ENCODE results near the gene TTC5. TPM values are rescaled to one million over a fixed set of nuclear protein-coding genes. Genes with fewer than 3 reads are reported as not detected.
"Not testable (repeated sequence)": the region's sequence is repeated elsewhere in the genome, so short reads cannot be mapped to it uniquely, and the experiment has no call there.

The TTC5 gene
- total RNA-seq, 4 donors from 2014 or later, result 6.5 to 43.8 (median 17.7) TPM

- intact Hi-C loops (cut with DNase I; ENCODE audit: low total_unique reads), result no loop called here
- no peaks in the 10 kb centered on the region for H3K9me3 ChIP-seq
- H3K27me3 ChIP-seq, result no peaks in the 10 kb centered on the region
- H3K4me3 ChIP-seq, result peak overlapping the region; percentile 58 to 67
- H3K4me1 ChIP-seq, result peaks cover 0 to 11% of the 10 kb centered on the region in 2 donors
- no peak for TF ChIP-seq CTCF (IDR thresholded peaks at IDR 0.05)
- no peak for TF ChIP-seq POLR2A (IDR thresholded peaks at IDR 0.05)
- no peak overlapping the region for H3K27ac ChIP-seq
- no peaks in the 10 kb centered on the region for H3K36me3 ChIP-seq
- DNase-seq, result no peak
Measured at GRCh38 chr14:20306079-20306423, 300 bp upstream of the TTC5 start.

DNA sequence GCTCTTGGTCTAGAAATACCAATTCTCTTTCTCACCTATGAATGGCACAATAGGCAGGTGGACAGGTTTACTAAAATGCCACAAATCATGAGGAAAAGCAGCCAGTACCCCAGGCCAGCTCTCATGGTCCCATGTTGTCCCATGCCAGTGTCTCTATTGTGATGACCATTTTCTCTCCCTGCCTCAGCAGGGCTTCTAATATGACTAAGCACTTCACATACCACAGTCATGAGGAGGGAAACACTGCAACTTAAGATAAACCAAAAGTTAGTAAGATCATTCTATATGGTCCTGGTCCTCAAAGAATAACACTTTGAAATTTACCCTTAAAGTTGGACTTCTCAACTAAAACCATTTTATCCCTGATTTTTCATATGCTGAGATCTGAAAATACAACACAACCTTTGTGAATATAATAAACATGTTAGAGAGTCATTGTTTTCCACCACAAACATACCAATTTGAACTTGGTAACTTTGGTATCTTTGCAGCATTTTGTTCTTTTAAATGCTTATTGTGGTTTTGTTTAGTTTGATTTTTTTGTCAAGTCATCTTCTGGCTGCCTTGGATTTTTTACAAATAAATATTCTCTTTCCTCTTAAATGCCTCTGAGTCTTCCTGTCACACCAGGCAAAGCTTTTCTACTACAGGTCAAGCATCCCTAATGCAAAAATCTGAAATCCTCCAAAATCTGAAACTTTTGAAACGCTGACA, 3.6 kb downstream of the TTC5 start:
- DNase-seq, result no peak
- H3K4me3 ChIP-seq, result no peak overlapping the region
- H3K9me3 ChIP-seq, result no peaks in the 10 kb centered on the region
- peaks cover 0 to 11% of the 10 kb centered on the region in 2 donors for H3K4me1 ChIP-seq
- intact Hi-C loops (cut with DNase I; ENCODE audit: low total_unique reads), result no loop called here
- H3K36me3 ChIP-seq, result no peaks in the 10 kb centered on the region
- H3K27me3 ChIP-seq, result no peaks in the 10 kb centered on the region
- H3K27ac ChIP-seq, result no peak overlapping the region
- no peak for TF ChIP-seq CTCF (IDR thresholded peaks at IDR 0.05)
- TF ChIP-seq POLR2A (IDR thresholded peaks at IDR 0.05), result no peak

GRCh38 chr14:20295067-20295466, 10.7 kb downstream of the TTC5 start:
- intact Hi-C loops (cut with DNase I; ENCODE audit: low total_unique reads), result no loop called here
- H3K36me3 ChIP-seq, result no peaks in the 10 kb centered on the region

GRCh38 chr14:20294636-20295035, 11.1 kb downstream of the TTC5 start:
- H3K36me3 ChIP-seq, result no peaks in the 10 kb centered on the region
- TF ChIP-seq CTCF (IDR thresholded peaks at IDR 0.05) (no peak), POLR2A (IDR thresholded peaks at IDR 0.05) (no peak)
- DNase-seq, result no peak

More at GRCh38 chr14:20295067-20295466, 10.7 kb downstream of the TTC5 start:
- Histone ChIP-seq H3K4me1 (no peaks in the 10 kb centered on the region), H3K9me3 (no peaks in the 10 kb centered on the region), H3K4me3 (no peak overlapping the region), H3K27me3 (no peaks in the 10 kb centered on the region), H3K27ac (no peak overlapping the region)
- no peak for DNase-seq
- TF ChIP-seq POLR2A (IDR thresholded peaks at IDR 0.05) (no peak), CTCF (IDR thresholded peaks at IDR 0.05) (no peak)

GRCh38 chr14:20281998-20282397, 23.8 kb downstream of the TTC5 start:
- H3K9me3 ChIP-seq; intact Hi-C loops (cut with DNase I; ENCODE audit: low total_unique reads); H3K27ac ChIP-seq; H3K4me3 ChIP-seq; H3K4me1 ChIP-seq; H3K36me3 ChIP-seq; DNase-seq; H3K27me3 ChIP-seq: not testable (repeated sequence)

More at GRCh38 chr14:20294636-20295035, 11.1 kb downstream of the TTC5 start:
- Histone ChIP-seq H3K4me1 (no peaks in the 10 kb centered on the region), H3K27me3 (no peaks in the 10 kb centered on the region), H3K4me3 (no peak overlapping the region), H3K9me3 (no peaks in the 10 kb centered on the region), H3K27ac (no peak overlapping the region)
- intact Hi-C loops (cut with DNase I; ENCODE audit: low total_unique reads), result no loop called here

GRCh38 chr14:20280265-20280664, 25.5 kb downstream of the TTC5 start:
- H3K27me3 ChIP-seq; H3K4me1 ChIP-seq; H3K36me3 ChIP-seq; H3K9me3 ChIP-seq; H3K4me3 ChIP-seq; intact Hi-C loops (cut with DNase I; ENCODE audit: low total_unique reads); H3K27ac ChIP-seq; DNase-seq: not testable (repeated sequence)
